Smooth muscle cell (in vitro differentiated cells): ENCODE results near the gene PAGE2B. TPM values are rescaled to one million over a fixed set of nuclear protein-coding genes. Genes with fewer than 3 reads are reported as not detected.
"Not testable (repeated sequence)": the region's sequence is repeated elsewhere in the genome, so short reads cannot be mapped to it uniquely, and the experiment has no call there.

ENCODE experiments used
- DNase-seq: peaks from one replicate; lab custom pipeline; 2025; ENCODE audit not compliant: unreplicated experiment; lab: John Stamatoyannopoulos, UW
- H2AFZ ChIP-seq: fragments of 200-600 bp; sonication (generic); 2 replicates; pipeline ENCODE4 v1.6.0; 2016; ENCODE audit warnings: antibody characterized with exemption, low read depth, mild to moderate bottlenecking
- H3F3A ChIP-seq: fragments of 200-600 bp; sonication (generic); 2 replicates; pipeline ENCODE4 v1.6.0; 2017; ENCODE audit warnings: antibody characterized with exemption, low read depth
- H3K27ac ChIP-seq: fragments of 200-600 bp; sonication (generic); 2 replicates; pipeline ENCODE4 v1.5.1; 2016; ENCODE audit warnings: low read depth, mild to moderate bottlenecking
- H3K27me3 ChIP-seq: fragments of 200-600 bp; sonication (generic); 2 replicates; pipeline ENCODE4 v1.6.1; 2016; ENCODE audit warnings: low read depth, mild to moderate bottlenecking
- H3K36me3 ChIP-seq: fragments of 200-600 bp; sonication (generic); 2 replicates; pipeline ENCODE4 v1.5.1; 2016; ENCODE audit warnings: low read depth
- H3K4me1 ChIP-seq: fragments of 200-600 bp; sonication (generic); 2 replicates; pipeline ENCODE4 v1.5.1; 2016; ENCODE audit warnings: low read depth
- H3K4me2 ChIP-seq: fragments of 200-600 bp; sonication (generic); 2 replicates; pipeline ENCODE4 v1.6.0; 2016; ENCODE audit warnings: mild to moderate bottlenecking
- H3K4me3 ChIP-seq: fragments of 200-600 bp; sonication (generic); 2 replicates; pipeline ENCODE4 v1.5.1; 2016; ENCODE audit warnings: mild to moderate bottlenecking
- H3K79me2 ChIP-seq: fragments of 200-600 bp; sonication (generic); 2 replicates; pipeline ENCODE4 v1.6.0; 2016; ENCODE audit warnings: low read depth, mild to moderate bottlenecking
- H3K9ac ChIP-seq: fragments of 200-600 bp; sonication (generic); 2 replicates; pipeline ENCODE4 v1.6.0; 2016; ENCODE audit warnings: low read depth
- H3K9me3 ChIP-seq: fragments of 200-600 bp; sonication (generic); replicated peaks from 2 replicates; pipeline ENCODE4 v1.5.1; 2016; ENCODE audit warnings: low read depth
- H4K20me1 ChIP-seq: fragments of 200-600 bp; sonication (generic); 2 replicates; pipeline ENCODE4 v1.6.0; 2016; ENCODE audit warnings: low read depth
- CTCF ChIP-seq: fragments of 200-600 bp; sonication (generic); IDR thresholded peaks from 2 replicates; pipeline ENCODE4 v1.5.1; 2017; ENCODE audit warnings: borderline replicate concordance, mild to moderate bottlenecking, antibody characterized with exemption; ENCODE audit not compliant: insufficient read depth, poor library complexity, severe bottlenecking
- WGBS: methylation state at CpG from one replicate; pipeline ENCODE4 v1.1.7; 2016; ENCODE audit warnings: low lambda C conversion rate; 5-methylcytosine and 5-hydroxymethylcytosine counted together
- polyA plus RNA-seq: library from polyadenylated mRNA; unstranded; fragments of >200 nt; fragmentation: Nextera tagmentation; extraction: Ambion mirVana; gene quantifications from 2 replicates; pipeline ENCODE4 v1.2.1, GENCODE V29; 2016
- total RNA-seq: library from RNA; depleted of rRNA; stranded (reverse); fragments of >200 nt; gene quantifications from 2 replicates; pipeline ENCODE4 v1.2.3, GENCODE V29; 2014

PAGE2B gene
- total and polyA plus RNA-seq, 2 experiments from 2014 or later: not detected

DNA sequence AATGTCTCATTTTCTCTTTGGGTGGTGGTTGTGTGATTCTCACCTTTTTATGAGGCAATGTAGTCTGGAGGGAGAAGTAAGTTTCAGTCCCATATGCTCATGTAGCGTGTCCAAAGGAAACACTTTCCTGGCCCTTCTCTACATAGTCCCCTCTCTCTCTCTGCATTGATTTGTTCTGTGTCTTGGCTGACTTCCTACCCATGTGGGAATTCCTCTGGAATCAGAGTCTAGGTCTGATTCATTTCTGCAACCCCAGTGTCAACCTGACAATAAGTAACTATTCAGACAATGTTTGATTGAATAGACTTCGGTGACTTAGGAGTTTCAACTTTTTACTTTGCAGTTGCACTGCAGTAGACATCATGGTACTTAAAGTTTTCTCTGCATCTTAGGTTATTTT, 41.4 kb upstream of the PAGE2B start:
- no peak overlapping the region for H3K27ac ChIP-seq
- no peaks in the 10 kb centered on the region for H3K4me1 ChIP-seq
- H3K4me2 ChIP-seq: no peak overlapping the region
- no peaks in the 10 kb centered on the region for H3K9me3 ChIP-seq
- no peaks in the 10 kb centered on the region for H3K79me2 ChIP-seq
- no peaks in the 10 kb centered on the region for H3K27me3 ChIP-seq
- H3K36me3 ChIP-seq: no peaks in the 10 kb centered on the region
- no peak for TF ChIP-seq CTCF
- no peak overlapping the region for H3K4me3 ChIP-seq
- H4K20me1 ChIP-seq: no peaks in the 10 kb centered on the region
- no peak overlapping the region for H3K9ac ChIP-seq
- no peak overlapping the region for H2AFZ ChIP-seq
- no peak for DNase-seq
- no peaks in the 10 kb centered on the region for H3F3A ChIP-seq
- WGBS: 83% methylated on average over 2 of the region's 2 CpGs

DNA sequence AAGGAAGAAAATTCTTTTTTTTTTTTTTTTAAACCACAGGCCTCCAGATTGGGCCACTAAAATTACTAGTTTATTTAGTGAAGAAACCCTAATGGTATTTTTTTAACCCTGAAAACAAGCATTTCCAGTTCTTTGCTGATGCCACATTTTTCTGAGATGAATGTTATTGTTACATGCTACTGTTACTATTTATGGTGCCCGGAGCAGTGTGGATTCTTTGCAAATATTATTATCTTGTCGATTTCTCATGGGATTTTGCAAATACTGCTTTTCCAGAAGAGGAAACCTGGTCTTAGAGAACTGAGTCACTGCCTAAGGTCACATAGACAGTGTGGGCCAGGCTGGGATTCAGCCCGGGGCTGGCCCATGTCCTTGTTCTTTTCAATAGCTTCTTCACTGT, 35.4 kb upstream of the PAGE2B start:
- no peaks in the 10 kb centered on the region for H3K4me1 ChIP-seq
- TF ChIP-seq CTCF: no peak
- H3K36me3 ChIP-seq: no peaks in the 10 kb centered on the region
- H3K27ac ChIP-seq: peak overlapping the region; percentile 76
- H3K4me3 ChIP-seq: no peak overlapping the region
- H3K4me2 ChIP-seq: peak overlapping the region; percentile 20
- no peaks in the 10 kb centered on the region for H3F3A ChIP-seq
- no peak overlapping the region for H3K9ac ChIP-seq
- no peaks in the 10 kb centered on the region for H3K27me3 ChIP-seq
- H3K79me2 ChIP-seq: no peaks in the 10 kb centered on the region
- WGBS: 49% methylated on average over 3 of the region's 3 CpGs
- no peaks in the 10 kb centered on the region for H3K9me3 ChIP-seq
- H2AFZ ChIP-seq: no peak overlapping the region
- DNase-seq: no peak
- no peaks in the 10 kb centered on the region for H4K20me1 ChIP-seq

GRCh38 chrX:55041514-55041913, 33.3 kb upstream of the PAGE2B start:
- H3K27me3 ChIP-seq: no peaks in the 10 kb centered on the region
- 92% methylated on average over 6 of the region's 6 CpGs for WGBS
- TF ChIP-seq CTCF: no peak

GRCh38 chrX:55050599-55050998, 24.2 kb upstream of the PAGE2B start:
- H3K4me2 ChIP-seq, H3K79me2 ChIP-seq, H3K4me1 ChIP-seq, H3F3A ChIP-seq, H3K9me3 ChIP-seq, H3K4me3 ChIP-seq, H4K20me1 ChIP-seq, H3K36me3 ChIP-seq, H3K27me3 ChIP-seq, H2AFZ ChIP-seq, H3K9ac ChIP-seq, DNase-seq, H3K27ac ChIP-seq: not testable (repeated sequence)
- 68% methylated on average over 2 of the region's 2 CpGs for WGBS

More at GRCh38 chrX:55041514-55041913, 33.3 kb upstream of the PAGE2B start:
- Histone ChIP-seq H3K27ac (no peak overlapping the region), H3K36me3 (no peaks in the 10 kb centered on the region), H2AFZ (no peak overlapping the region), H3K9me3 (no peaks in the 10 kb centered on the region), H3K79me2 (no peaks in the 10 kb centered on the region), H3F3A (no peaks in the 10 kb centered on the region), H3K4me2 (no peak overlapping the region), H3K9ac (no peak overlapping the region), H3K4me3 (no peak overlapping the region), H4K20me1 (no peaks in the 10 kb centered on the region), H3K4me1 (no peaks in the 10 kb centered on the region)
- no peak for DNase-seq
